Esophagus (tissue), 2 donors: ENCODE measurements around the gene GPR22. TPM values are rescaled to one million over a fixed set of nuclear protein-coding genes. Genes with fewer than 3 reads are reported as not detected.

Experiments used
- H3K27ac ChIP-seq, 2 donors: one replicate each; pipeline ENCODE4 v1.5.1; 2013; ENCODE audit warnings: low read depth in 2 of 2, mild to moderate bottlenecking in 2 of 2, inconsistent platforms in 1 of 2, low read length in 1 of 2, moderate library complexity in 1 of 2
- H3K27me3 ChIP-seq, 2 donors: one replicate each; pipeline ENCODE4 v1.6.1; 2013; ENCODE audit warnings: low read length in 2 of 2, control low read depth in 1 of 2, mild to moderate bottlenecking in 1 of 2; ENCODE audit not compliant: insufficient read depth in 2 of 2, control insufficient read depth in 1 of 2
- H3K36me3 ChIP-seq, 2 donors: one replicate each; pipeline ENCODE4 v1.6.1; 2013; ENCODE audit warnings: low read length in 1 of 2; ENCODE audit not compliant: control insufficient read depth in 2 of 2, insufficient read depth in 2 of 2
- H3K4me1 ChIP-seq, 2 donors: one replicate each; pipeline ENCODE4 v1.6.1; 2013; ENCODE audit warnings: low read length in 1 of 2; ENCODE audit not compliant: control insufficient read depth in 2 of 2, insufficient read depth in 2 of 2
- H3K4me3 ChIP-seq, 2 donors: one replicate each; pipeline ENCODE4 v1.5.1; 2013; ENCODE audit warnings: low read length in 2 of 2, mild to moderate bottlenecking in 2 of 2, low read depth in 1 of 2, moderate library complexity in 1 of 2
- H3K9me3 ChIP-seq, 2 donors: one replicate each; pipeline ENCODE4 v1.6.1; 2013; ENCODE audit warnings: mild to moderate bottlenecking in 2 of 2, low read depth in 1 of 2, low read length in 1 of 2, moderate library complexity in 1 of 2; ENCODE audit not compliant: control insufficient read depth in 2 of 2, insufficient read depth in 1 of 2
- WGBS, 2 donors: extraction: QIAGEN DNeasy Blood & Tissue Kit; methylation state at CpG; one replicate each; pipeline ENCODE4 v1.1.7; 2013; 5-methylcytosine and 5-hydroxymethylcytosine counted together
- polyA plus RNA-seq, 2 donors: library from polyadenylated mRNA; stranded (reverse); fragments of 200-250 nt; gene quantifications; one replicate each; pipeline ENCODE4 v1.2.3, GENCODE V29; 2013
- donor health status: healthy with polysubstance abuse.
- donor health status: Bipolar disorder and iron deficiency.

The GPR22 gene, protein sequence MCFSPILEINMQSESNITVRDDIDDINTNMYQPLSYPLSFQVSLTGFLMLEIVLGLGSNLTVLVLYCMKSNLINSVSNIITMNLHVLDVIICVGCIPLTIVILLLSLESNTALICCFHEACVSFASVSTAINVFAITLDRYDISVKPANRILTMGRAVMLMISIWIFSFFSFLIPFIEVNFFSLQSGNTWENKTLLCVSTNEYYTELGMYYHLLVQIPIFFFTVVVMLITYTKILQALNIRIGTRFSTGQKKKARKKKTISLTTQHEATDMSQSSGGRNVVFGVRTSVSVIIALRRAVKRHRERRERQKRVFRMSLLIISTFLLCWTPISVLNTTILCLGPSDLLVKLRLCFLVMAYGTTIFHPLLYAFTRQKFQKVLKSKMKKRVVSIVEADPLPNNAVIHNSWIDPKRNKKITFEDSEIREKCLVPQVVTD
- not detected for polyA plus RNA-seq

DNA sequence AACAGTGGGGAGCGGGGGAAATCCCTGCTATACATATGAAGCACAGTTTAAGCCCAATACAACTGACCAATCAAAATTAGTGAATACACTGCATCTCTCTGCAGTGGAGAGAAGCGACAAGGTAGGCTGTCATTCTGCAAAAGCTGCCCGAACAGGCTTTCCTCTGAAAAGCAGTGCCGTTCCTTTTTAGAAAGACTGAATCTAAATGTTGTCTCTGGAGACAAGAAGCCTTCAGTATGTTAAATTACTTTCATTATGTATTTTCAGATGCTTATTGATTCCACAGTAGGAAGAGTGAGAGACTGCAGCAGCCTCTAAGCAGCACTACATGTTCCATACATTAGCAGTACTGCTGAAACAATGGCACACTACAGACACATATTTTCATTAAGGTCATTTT lies at the start of gene GPR22:
Gene GPR22 (plus strand): TSS at position 129 of the 400 bp plus-strand sequence. CDS start 4,004 bp downstream, outside the sequence.
- Histone ChIP-seq H3K4me3 (no peak within 1 kb of the TSS), H3K4me1 (no peaks in the 10 kb centered on the region), H3K36me3 (no peaks in the 10 kb centered on the region), H3K9me3 (no peaks in the 10 kb centered on the region), H3K27ac (no peak within 1 kb of the TSS), H3K27me3 (no peaks in the 10 kb centered on the region)
- WGBS, 2 donors = 84 to 88% methylated on average over 4 of the region's 4 CpGs

DNA sequence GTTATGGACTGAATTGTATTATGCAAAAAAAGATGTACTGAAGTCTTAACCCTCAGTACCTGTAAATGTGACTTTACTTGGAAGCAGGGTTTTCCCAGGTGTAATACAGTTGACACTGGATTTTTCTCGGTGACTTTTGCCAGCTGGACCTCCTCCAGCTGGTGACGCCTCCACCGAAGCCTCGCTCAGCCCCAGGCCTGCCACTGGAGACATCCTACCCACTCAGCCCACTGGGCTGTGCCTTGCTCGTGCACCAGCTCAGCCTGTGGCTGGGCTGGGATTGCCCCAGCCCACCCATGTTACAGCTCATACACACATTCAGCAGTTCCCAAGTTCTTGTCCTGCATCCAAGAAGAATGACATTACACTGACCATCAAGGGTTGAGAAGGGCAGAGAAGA lies 42.4 kb upstream of the GPR22 start:
- H3K9me3 ChIP-seq = no peaks in the 10 kb centered on the region
- H3K36me3 ChIP-seq = peaks cover 0 to 2% of the 10 kb centered on the region in 2 donors
- H3K27ac ChIP-seq = no peak overlapping the region
- WGBS, 2 donors = 68 to 82% methylated on average over 5 of the region's 5 CpGs
- no peak overlapping the region for H3K4me3 ChIP-seq
- no peaks in the 10 kb centered on the region for H3K27me3 ChIP-seq
- no peaks in the 10 kb centered on the region for H3K4me1 ChIP-seq

DNA sequence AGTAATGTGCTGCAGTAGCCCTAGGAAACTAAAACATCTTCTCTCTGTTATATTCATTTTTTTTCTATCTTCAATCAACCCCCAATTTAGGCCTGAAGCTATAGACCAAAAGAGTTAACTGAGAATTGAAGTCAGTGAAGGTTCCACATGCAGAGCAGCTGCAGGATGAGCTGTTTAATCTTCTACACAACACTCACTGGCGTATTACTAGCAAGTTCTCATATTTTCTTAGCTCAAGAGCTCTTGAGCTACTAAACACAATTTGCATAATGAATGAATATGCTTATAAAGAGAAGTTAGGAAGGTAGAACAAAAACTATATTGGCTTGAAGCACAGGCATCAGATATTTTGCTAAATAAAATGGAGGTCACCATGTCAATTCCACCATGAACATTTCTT lies 41.2 kb upstream of the GPR22 start:
- no peaks in the 10 kb centered on the region for H3K27me3 ChIP-seq

DNA sequence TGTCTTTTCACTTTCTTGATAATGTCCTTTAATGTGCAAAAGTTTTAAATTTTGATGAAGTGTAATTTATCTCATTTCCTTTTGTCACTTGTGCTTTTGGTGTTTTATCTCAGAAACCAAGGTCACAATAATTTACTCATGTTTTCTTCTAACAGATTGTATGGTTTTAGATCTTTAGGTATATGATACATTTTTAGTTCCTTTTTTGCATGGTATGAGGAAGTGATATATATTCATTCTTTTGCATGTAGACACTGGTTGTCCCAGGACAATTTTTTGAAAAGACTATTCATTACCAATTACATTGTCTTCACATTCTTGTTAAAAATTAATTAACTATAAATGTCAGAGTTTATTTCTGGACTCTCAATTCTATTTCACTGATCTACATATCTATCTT lies 39.8 kb upstream of the GPR22 start:
- Histone ChIP-seq H3K27me3 (no peaks in the 10 kb centered on the region), H3K9me3 (no peaks in the 10 kb centered on the region), H3K36me3 (peaks cover 0 to 2% of the 10 kb centered on the region in 2 donors), H3K27ac (no peak overlapping the region), H3K4me3 (no peak overlapping the region), H3K4me1 (no peaks in the 10 kb centered on the region)

More for the DNA sequence above, 41.2 kb upstream of the GPR22 start:
- Histone ChIP-seq H3K9me3 (no peaks in the 10 kb centered on the region), H3K27ac (no peak overlapping the region), H3K4me3 (no peak overlapping the region), H3K4me1 (no peaks in the 10 kb centered on the region), H3K36me3 (peaks cover 0 to 2% of the 10 kb centered on the region in 2 donors)
- WGBS, 2 donors = 94 to 95% methylated on average over 1 of the region's 1 CpG

DNA sequence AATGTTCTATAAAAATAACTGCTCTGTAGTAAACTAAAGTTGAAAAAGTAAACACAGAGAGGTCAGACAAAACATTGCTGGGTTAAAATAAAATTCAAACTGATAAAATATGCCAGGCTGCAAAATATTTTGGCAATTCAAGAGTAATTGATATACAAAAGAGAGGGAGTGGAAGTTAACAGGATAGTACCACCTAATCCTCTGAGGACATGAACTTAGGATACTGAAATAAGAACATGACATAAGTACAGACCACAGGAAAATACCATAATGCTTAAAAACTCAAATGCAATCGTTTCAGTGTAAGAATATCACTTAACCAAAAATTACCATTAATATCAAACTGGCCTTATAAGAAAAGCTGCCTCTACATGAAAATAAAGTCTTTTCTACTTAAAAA lies 37.6 kb upstream of the GPR22 start:
- no peak overlapping the region for H3K4me3 ChIP-seq
- H3K27ac ChIP-seq = no peak overlapping the region
- no peaks in the 10 kb centered on the region for H3K27me3 ChIP-seq
- H3K9me3 ChIP-seq = no peaks in the 10 kb centered on the region
- 81 to 88% methylated on average over 1 of the region's 1 CpG for WGBS, 2 donors
- H3K36me3 ChIP-seq = no peaks in the 10 kb centered on the region
- H3K4me1 ChIP-seq = no peaks in the 10 kb centered on the region

DNA sequence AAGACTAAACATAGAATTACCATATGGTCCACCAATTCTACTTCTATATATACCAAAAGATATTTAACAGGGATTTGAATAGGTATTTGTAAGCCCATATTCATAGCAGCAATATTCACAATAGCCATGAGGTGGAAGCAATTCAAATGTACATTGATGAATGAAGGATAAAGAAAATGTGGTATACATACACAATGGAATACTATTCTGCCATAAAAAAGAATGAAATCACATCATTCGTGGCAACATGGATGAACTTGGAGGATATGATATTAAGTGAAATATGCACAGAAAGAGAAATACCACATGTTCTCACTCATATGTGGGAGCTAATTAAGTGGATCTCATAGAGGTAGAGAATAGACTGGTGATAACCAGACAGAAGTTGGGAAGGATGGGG lies 34.1 kb upstream of the GPR22 start:
- no peak overlapping the region for H3K27ac ChIP-seq
- 92 to 100% methylated on average over 1 of the region's 1 CpG for WGBS, 2 donors

DNA sequence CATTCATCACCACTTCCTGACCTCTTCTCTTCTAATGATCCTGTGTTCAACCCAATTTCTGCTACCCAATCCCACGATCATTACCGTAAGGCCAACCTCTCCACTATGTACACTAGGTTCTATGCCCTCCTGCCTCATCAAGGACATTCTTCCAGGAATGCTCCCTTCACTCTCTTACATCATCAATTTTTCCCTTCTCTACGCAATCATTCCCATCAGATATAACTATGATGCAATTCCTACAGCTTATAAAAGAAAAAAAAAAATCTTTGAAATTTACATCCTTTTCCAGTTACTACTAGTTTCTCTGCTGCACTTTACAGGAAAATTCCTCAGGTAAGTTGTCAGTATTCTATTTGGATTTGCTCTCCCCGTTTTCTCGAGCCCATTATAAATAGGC lies 30.8 kb upstream of the GPR22 start:
- Histone ChIP-seq H3K27me3 (no peaks in the 10 kb centered on the region), H3K4me3 (no peak overlapping the region), H3K4me1 (no peaks in the 10 kb centered on the region), H3K9me3 (no peaks in the 10 kb centered on the region), H3K36me3 (no peaks in the 10 kb centered on the region), H3K27ac (no peak overlapping the region)
- 95 to 96% methylated on average over 5 of the region's 5 CpGs for WGBS, 2 donors

More for the DNA sequence above, 34.1 kb upstream of the GPR22 start:
- H3K9me3 ChIP-seq = no peaks in the 10 kb centered on the region
- no peak overlapping the region for H3K4me3 ChIP-seq
- no peaks in the 10 kb centered on the region for H3K27me3 ChIP-seq
- H3K36me3 ChIP-seq = no peaks in the 10 kb centered on the region
- H3K4me1 ChIP-seq = no peaks in the 10 kb centered on the region

DNA sequence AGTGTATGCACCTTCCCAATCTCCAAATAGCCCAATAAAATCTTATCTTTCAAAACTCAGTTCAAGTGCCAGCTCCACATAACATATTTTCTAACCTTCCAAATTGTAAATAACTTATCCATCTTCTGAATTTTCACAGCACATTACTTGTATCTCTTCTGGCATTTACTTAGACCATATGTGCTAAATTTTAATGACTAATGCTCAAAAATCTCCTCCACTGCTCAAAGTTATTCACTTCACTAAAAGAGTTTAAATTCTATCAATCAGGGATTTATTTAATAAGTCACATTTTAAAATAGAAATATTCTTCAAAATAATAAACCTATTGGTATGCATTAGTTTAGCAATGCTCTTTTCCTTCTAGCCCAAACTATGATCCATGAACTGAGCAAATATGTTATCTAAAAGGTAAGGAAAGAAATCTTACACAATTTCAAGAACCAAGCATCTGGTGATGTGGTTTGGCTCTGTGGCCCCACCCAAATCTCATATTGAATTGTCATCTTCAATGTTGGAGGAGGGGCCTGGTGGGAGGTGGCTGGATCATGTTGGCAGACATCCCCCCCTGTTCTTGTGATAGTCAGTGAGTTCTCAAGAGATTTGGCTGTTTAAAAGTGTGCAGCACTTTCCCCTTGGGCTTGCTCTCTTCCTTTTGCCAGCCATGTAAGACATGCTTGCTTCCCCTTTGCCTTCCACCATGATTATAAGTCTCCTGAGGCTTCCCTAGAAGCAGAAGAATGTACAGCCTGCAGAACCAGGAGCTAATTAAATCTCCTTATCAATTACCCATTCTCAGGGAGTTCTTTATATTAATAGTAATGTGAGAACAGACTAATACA lies 28.1 kb upstream of the GPR22 start:
- H3K27me3 ChIP-seq = no peaks in the 10 kb centered on the region
- no peak overlapping the region for H3K4me3 ChIP-seq
- no peaks in the 10 kb centered on the region for H3K36me3 ChIP-seq
- no peak overlapping the region for H3K27ac ChIP-seq
- no peaks in the 10 kb centered on the region for H3K9me3 ChIP-seq
- no peaks in the 10 kb centered on the region for H3K4me1 ChIP-seq

DNA sequence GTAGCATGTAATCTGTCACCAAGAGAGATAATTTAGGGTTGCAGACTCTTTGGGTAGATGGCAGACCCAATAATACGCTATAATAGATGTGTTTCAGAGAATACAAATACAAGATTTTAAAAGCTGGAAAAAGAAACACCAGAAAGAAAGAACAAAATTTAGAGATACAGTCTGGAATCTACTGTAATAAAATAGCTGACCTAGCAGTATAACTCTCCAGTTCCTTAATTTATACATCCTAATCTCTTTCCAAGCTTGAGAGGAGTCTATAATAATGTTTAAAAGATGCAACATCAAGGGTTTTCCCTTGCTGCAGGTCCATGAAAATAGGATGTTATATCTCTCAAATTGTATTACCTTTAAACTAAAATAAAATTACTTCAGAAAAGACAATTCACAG lies 27.2 kb upstream of the GPR22 start:
- H3K27ac ChIP-seq = no peak overlapping the region
- H3K36me3 ChIP-seq = no peaks in the 10 kb centered on the region
- H3K27me3 ChIP-seq = no peaks in the 10 kb centered on the region
- no peak overlapping the region for H3K4me3 ChIP-seq
- H3K4me1 ChIP-seq = no peaks in the 10 kb centered on the region
- WGBS, 2 donors = 98 to 100% methylated on average over 1 of the region's 1 CpG
- H3K9me3 ChIP-seq = no peaks in the 10 kb centered on the region
